ENCODE measurements around the gene GLI3.

GLI3 gene

GRCh38 chr7:41998041-41998440 lies 239.0 kb downstream of the GLI3 start:
- DNase-seq (ENCODE audit: low read depth) = no peak

- no peak for DNase-seq (ENCODE audit: low read depth)
Measured at GRCh38 chr7:41997151-41997550, 239.9 kb downstream of the GLI3 start.

- DNase-seq (ENCODE audit: low read depth) = no peak
Measured at GRCh38 chr7:41996381-41997035, 240.5 kb downstream of the GLI3 start.

- DNase-seq (ENCODE audit: low read depth) = no peak
Measured at GRCh38 chr7:41995632-41996271, 241.3 kb downstream of the GLI3 start.

- no peak for DNase-seq (ENCODE audit: low read depth)
Measured at GRCh38 chr7:41994746-41995110, 242.3 kb downstream of the GLI3 start.

- DNase-seq (ENCODE audit: low read depth) = no peak
Measured at GRCh38 chr7:41994036-41994745, 242.8 kb downstream of the GLI3 start.

GRCh38 chr7:41992881-41993867 lies 243.8 kb downstream of the GLI3 start:
- DNase-seq (ENCODE audit: low read depth) = no peak

- no peak for DNase-seq (ENCODE audit: low read depth)
Measured at GRCh38 chr7:41984888-41985287, 252.1 kb downstream of the GLI3 start.

- no peak for DNase-seq (ENCODE audit: low read depth)
Measured at GRCh38 chr7:41981046-41982040, 255.7 kb downstream of the GLI3 start.

- DNase-seq (ENCODE audit: low read depth) = no peak
Measured at GRCh38 chr7:41979834-41980307, 257.1 kb downstream of the GLI3 start.

- DNase-seq (ENCODE audit: low read depth) = no peak
Measured at GRCh38 chr7:41978858-41979257, 258.2 kb downstream of the GLI3 start.

GRCh38 chr7:41977661-41978060 lies 259.3 kb downstream of the GLI3 start:
- DNase-seq (ENCODE audit: low read depth) = no peak

- no peak for DNase-seq (ENCODE audit: low read depth)
Measured at GRCh38 chr7:41977151-41977651, 259.8 kb downstream of the GLI3 start.

GRCh38 chr7:41976411-41976810 lies 260.6 kb downstream of the GLI3 start:
- DNase-seq (ENCODE audit: low read depth) = no peak

GRCh38 chr7:41975849-41976248 lies 261.2 kb downstream of the GLI3 start:
- DNase-seq (ENCODE audit: low read depth) = no peak

GRCh38 chr7:41974870-41975557 lies 262.0 kb downstream of the GLI3 start:
- DNase-seq (ENCODE audit: low read depth) = no peak

- DNase-seq (ENCODE audit: low read depth) = no peak
Measured at GRCh38 chr7:41973202-41973730, 263.7 kb downstream of the GLI3 start.

GRCh38 chr7:41972776-41973175 lies 264.2 kb downstream of the GLI3 start:
- no peak for DNase-seq (ENCODE audit: low read depth)

- no peak for DNase-seq (ENCODE audit: low read depth)
Measured at GRCh38 chr7:41972270-41972669, 264.7 kb downstream of the GLI3 start.

All from T follicular helper cell (primary cell).